HG03280 (cell line): ENCODE data around the gene KLF15.

ENCODE experiments used
- ATAC-seq: cut with Tn5 transposase; IDR thresholded peaks from one replicate; pipeline ENCODE4 v1.9.1; 2021; ENCODE audit warnings: mild to moderate bottlenecking, moderate library complexity; ENCODE audit not compliant: unreplicated experiment

Gene KLF15

GRCh38 chr3:126307591-126308393 is 49.4 kb downstream of the KLF15 start:
- no peak for ATAC-seq

GRCh38 chr3:126306888-126307482 is 50.2 kb downstream of the KLF15 start:
- ATAC-seq, result no peak

- no peak for ATAC-seq
Observed at GRCh38 chr3:126306397-126306796, 50.8 kb downstream of the KLF15 start.

GRCh38 chr3:126305427-126305826 is 51.8 kb downstream of the KLF15 start:
- ATAC-seq, result no peak

- no peak for ATAC-seq
Observed at GRCh38 chr3:126304704-126305103, 52.5 kb downstream of the KLF15 start.

- no peak for ATAC-seq
Observed at GRCh38 chr3:126304291-126304690, 52.9 kb downstream of the KLF15 start.

GRCh38 chr3:126303272-126303671 is 53.9 kb downstream of the KLF15 start:
- ATAC-seq, result no peak

GRCh38 chr3:126300761-126301481 is 56.3 kb downstream of the KLF15 start:
- no peak for ATAC-seq

- ATAC-seq, result no peak
Observed at GRCh38 chr3:126300001-126300760, 57.0 kb downstream of the KLF15 start.

GRCh38 chr3:126295407-126295939 is 61.7 kb downstream of the KLF15 start:
- no peak for ATAC-seq

GRCh38 chr3:126294211-126294808 is 62.9 kb downstream of the KLF15 start:
- ATAC-seq, result no peak

- no peak for ATAC-seq
Observed at GRCh38 chr3:126293370-126294082, 63.7 kb downstream of the KLF15 start.
